IPS-11a (cell line): ENCODE measurements around the gene PRKG1.

Source experiments
- H3K4me3 ChIP-seq: one replicate; pipeline ENCODE4 v1.5.1; 2013; ENCODE audit warnings: low read depth, low read length, control low read depth

PRKG1 gene

GRCh38 chr10:51772387-51772786 is 698.1 kb downstream of the PRKG1 start:
- no peak overlapping the region for H3K4me3 ChIP-seq

GRCh38 chr10:51773681-51774080 is 699.4 kb downstream of the PRKG1 start:
- H3K4me3 ChIP-seq, result no peak overlapping the region

GRCh38 chr10:51783941-51784340 is 709.7 kb downstream of the PRKG1 start:
- no peak overlapping the region for H3K4me3 ChIP-seq

DNA sequence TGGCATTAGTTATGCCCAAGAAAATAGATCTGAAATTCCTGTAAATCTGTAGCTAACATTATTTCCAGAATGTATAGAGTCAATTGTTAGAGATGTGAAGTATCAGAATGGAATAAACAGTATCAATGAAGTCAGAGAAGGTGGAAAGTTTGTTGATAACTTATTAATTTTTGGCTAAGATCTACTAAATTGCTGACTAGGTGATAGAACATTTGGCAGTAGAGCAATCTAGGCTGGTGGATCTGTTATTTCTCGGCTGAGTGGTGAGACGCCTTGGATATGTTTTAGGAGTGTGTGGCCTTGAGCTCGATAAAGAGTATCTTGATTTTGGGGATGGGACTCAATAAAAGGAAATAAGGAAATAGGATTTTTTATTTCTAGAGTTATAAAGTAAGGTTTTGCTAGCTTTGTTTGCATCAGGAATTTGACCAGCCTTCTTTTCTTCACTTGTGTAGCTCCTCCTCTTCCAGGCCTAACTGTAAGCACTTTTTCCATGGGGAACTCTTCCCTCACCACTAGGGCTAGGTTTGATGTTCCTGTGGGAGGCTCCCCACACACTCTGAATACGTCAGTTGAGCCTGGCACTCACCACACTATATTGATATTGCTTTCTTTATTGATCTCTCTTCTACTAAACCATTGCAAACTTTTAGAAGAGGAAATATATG is 711.9 kb downstream of the PRKG1 start:
- H3K4me3 ChIP-seq, result no peak overlapping the region

GRCh38 chr10:51786684-51787035 is 712.4 kb downstream of the PRKG1 start:
- H3K4me3 ChIP-seq, result no peak overlapping the region

DNA sequence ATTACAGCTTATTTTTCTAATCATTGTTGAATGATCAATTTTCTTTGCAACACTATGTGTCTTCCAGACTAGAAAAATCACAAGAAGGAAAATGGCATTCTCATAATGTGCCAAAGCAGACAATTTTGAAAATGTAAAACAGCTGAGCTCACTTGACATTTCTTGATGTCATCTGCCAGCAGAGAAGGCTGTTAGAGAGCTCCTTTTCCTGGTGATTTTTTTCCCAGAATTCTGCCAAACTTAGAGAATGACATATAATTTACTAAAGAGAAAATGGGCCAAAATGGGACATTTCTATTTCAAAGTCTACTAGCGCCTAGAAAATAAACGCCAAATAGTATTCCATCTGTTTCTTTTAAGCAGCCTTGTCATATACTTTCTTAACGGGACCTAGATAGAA is 714.0 kb downstream of the PRKG1 start:
- H3K4me3 ChIP-seq, result no peak overlapping the region

- no peak overlapping the region for H3K4me3 ChIP-seq
Measured at GRCh38 chr10:51789118-51789517, 714.8 kb downstream of the PRKG1 start.

GRCh38 chr10:51789903-51790302 is 715.6 kb downstream of the PRKG1 start:
- H3K4me3 ChIP-seq, result no peak overlapping the region

DNA sequence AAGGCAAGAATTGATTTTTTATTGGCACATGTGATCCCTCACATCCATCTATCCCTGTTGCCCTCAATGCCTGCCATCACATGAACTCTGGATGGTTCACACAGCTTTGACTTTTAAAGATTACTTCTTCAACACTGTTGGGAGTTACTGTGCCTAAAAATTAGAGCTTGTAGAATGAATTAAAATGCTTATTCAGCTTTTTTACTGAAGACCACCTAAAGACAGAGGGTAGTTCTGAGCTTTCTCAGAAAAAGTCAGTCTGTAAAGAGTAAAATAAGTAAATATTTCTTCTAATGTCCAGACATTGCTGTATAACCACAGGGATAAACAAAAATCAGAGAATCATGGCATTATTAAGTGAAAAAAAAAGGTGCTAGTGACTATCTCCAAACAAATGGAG is 718.4 kb downstream of the PRKG1 start:
- no peak overlapping the region for H3K4me3 ChIP-seq

DNA sequence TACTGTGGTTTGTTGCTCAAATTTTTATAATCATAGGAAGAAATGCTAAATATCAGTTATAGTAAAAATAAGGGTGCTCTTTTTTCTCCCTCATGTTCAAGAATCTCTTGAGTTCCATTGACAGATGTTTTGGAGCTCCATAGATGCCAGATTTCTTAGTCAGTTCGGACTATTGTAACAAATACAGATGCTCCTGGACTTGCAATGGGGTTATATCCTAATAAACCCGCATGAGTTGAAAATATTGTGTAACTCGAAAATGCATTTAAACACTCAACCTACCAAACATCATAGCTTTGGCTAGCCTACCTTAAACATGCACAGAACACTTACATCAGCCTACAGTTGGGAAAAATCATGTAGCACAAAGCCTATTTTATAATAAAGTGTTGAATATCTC is 725.8 kb downstream of the PRKG1 start:
- no peak overlapping the region for H3K4me3 ChIP-seq

- H3K4me3 ChIP-seq, result no peak overlapping the region
Measured at GRCh38 chr10:51800725-51801424, 726.6 kb downstream of the PRKG1 start.

GRCh38 chr10:51802030-51802429 is 727.7 kb downstream of the PRKG1 start:
- no peak overlapping the region for H3K4me3 ChIP-seq

DNA sequence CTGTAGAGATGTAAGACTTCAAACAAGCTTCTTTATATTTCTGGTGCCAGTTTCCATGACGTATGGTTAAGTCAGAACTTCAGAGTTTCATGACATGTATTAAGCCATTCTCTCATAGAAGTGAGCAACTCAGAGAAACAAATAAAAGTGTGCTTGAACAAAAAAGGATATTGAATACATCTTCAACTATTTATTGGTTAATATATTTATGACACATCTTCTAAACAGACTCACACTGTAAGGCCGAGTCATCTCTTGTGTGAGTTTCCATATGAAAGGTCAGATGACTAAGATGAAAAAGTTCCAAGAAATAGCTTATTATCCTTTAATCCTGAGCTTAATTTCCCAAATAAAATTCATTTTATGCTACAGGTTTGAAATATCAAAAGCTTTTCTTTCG is 730.6 kb downstream of the PRKG1 start:
- H3K4me3 ChIP-seq, result no peak overlapping the region

- no peak overlapping the region for H3K4me3 ChIP-seq
Measured at GRCh38 chr10:51806079-51806835, 732.0 kb downstream of the PRKG1 start.

- no peak overlapping the region for H3K4me3 ChIP-seq
Measured at GRCh38 chr10:51808187-51808586, 733.9 kb downstream of the PRKG1 start.

- no peak overlapping the region for H3K4me3 ChIP-seq
Measured at GRCh38 chr10:51815723-51816122, 741.4 kb downstream of the PRKG1 start.

DNA sequence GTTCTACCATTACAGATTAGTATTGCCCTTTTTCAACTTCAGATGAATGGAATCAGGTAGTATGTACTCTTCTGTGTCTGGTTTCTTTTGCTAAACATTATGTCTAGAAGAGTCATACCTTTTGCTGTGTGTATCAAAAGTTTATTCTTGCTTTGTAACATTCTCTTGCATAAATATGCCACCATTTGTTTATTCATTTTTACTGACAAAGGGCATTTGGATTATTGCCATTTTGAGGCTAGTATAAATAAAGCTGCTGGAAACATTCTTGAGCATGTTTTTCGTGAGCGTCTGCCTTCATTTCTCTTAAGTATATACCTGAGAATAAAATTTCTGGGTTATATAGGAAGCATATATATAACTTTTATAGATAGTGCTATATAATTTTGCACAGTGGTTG is 746.8 kb downstream of the PRKG1 start:
- H3K4me3 ChIP-seq, result no peak overlapping the region

DNA sequence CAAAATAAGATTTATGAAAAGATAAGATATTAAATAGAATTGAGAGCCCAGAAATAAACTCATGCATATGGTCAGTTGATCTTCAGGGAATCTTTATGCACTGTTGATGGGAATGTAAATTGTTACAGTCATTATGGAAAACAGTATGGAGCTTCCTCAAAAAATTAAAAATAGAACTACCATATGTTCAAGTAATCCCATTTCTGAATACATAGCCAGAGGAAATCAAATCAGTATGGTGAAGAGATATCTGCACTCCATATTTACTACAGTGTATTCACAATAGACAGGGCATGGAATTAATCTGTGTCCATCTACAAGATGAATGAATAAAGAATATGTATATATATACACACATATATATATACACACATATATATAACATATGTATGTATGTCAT is 747.5 kb downstream of the PRKG1 start:
- no peak overlapping the region for H3K4me3 ChIP-seq

DNA sequence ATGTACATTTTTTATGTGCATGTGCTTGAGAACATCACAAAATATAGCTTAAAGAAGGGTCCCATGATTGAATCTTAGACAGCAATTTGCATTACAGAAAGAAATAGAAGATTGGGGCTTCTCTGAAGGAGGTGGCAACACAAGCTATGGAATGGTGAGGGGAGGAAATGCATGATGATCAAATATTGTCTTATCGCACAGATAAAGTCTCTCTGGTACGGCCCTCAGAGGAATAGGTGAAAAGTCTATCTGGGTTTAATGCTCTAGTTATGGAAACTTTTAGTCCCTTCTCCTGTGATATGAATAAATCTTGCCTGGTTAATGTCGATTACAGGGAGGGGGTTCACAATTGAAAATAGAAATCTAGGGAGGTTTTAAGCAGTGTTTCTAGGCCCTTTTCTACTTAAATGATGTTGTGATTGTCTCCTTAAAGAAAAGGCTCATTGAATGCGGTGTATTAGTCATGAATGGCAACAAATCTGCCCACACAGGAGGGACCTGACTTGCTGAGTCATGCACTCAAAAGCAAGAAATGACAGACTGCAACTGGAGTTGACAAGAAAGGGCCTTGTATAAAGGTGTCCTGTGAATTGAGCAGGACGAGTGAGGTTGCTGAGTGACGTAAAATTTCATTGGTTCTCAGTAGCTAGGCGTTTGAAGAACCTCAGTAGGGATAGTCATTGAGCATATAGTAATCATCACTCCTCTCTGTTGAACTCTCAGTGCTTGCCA is 758.5 kb downstream of the PRKG1 start:
- no peak overlapping the region for H3K4me3 ChIP-seq

GRCh38 chr10:51834548-51834947 is 760.3 kb downstream of the PRKG1 start:
- no peak overlapping the region for H3K4me3 ChIP-seq

DNA sequence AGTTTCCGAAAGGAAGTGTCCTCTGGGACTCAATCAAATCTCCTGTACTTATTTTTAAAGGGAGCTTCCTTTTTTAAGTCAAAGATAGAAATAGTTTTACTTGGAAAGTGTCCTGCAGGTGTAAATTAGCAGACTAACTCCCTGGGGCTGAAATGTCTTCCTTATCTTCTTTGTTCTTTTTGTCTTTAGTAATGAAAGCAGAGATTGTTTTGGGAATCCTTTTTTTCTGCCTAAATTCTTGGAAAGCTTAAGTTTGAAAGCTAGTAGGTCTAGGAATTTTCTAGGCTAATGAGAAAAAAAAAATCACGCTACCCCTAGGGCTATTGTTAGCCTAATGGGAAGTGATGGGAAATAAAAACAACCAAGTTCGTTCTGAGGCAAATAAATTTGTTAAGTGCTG is 764.2 kb downstream of the PRKG1 start:
- no peak overlapping the region for H3K4me3 ChIP-seq
